ENCODE data around the gene PGPEP1.
"Not testable (repeated sequence)": the region's sequence is repeated elsewhere in the genome, so short reads cannot be mapped to it uniquely, and the experiment has no call there.

- TF ChIP-seq CTCF, POLR2A (IDR thresholded peaks at IDR 0.05): not testable (repeated sequence)
Measured at GRCh38 chr19:18383622-18384021, 43.2 kb downstream of the PGPEP1 start.

Data from esophagus squamous epithelium (tissue), 4 donors.